Cardiac septum (tissue), 1 donor: Measurements from ENCODE around the gene SYNGR3. TPM values are rescaled to one million over a fixed set of nuclear protein-coding genes. Genes with fewer than 3 reads are reported as not detected.
A peak's percentile ranks its signal among the peaks of the same experiment; 100 is the strongest.
"Not testable (repeated sequence)": the region's sequence is repeated elsewhere in the genome, so short reads cannot be mapped to it uniquely, and the experiment has no call there.

Source experiments
- DNase-seq: peaks from one replicate; pipeline ENCODE4 v3.0.0-alpha.2; 2020; ENCODE audit warnings: low spot score
- intact Hi-C: fragments of 100-400 bp; cut with DNase I; formaldehyde crosslinking; loops from one replicate; pipeline ENCODE4 v1.14.0; 2022
- total RNA-seq: library from RNA; stranded (reverse); fragmentation: NEBNext Ultra II Directional; extraction: Animal tissue kit (Norgen Biotek cat#: 25700); gene quantifications from one replicate; pipeline ENCODE4 v1.2.1, GENCODE V29; 2021
- donor health status: DM: no; HTN: no; CAD: no.

The SYNGR3 gene
- total RNA-seq, 1 donor from 2014 or later: 1.8 TPM

- intact Hi-C loops, DNase-seq: not testable (repeated sequence)
Observed at GRCh38 chr16:1958143-1958491, 31.7 kb upstream of the SYNGR3 start.

- no peak for DNase-seq
- intact Hi-C loops: no loop called here
Observed at GRCh38 chr16:1958715-1959268, 31.0 kb upstream of the SYNGR3 start.

GRCh38 chr16:1959269-1960039, 30.3 kb upstream of the SYNGR3 start, which contains the start of gene NDUFB10:
TSS of gene NDUFB10 (plus strand) at chr16:1959538. CDS start at chr16:1959625, 87 bp downstream.
- DNase-seq: peak; percentile 97
- intact Hi-C loops: no loop called here

- intact Hi-C loops: no loop called here
- DNase-seq: no peak
Observed at GRCh38 chr16:1960665-1961630, 28.8 kb upstream of the SYNGR3 start.

GRCh38 chr16:1961651-1962067, 28.1 kb upstream of the SYNGR3 start:
- intact Hi-C loops: no loop called here
- no peak for DNase-seq

- intact Hi-C loops: not testable (repeated sequence)
Observed at GRCh38 chr16:1962161-1963153, 27.3 kb upstream of the SYNGR3 start.

GRCh38 chr16:1963806-1964505, 25.8 kb upstream of the SYNGR3 start:
- intact Hi-C loops: no loop called here
- no peak for DNase-seq

More at GRCh38 chr16:1962161-1963153, 27.3 kb upstream of the SYNGR3 start:
- not testable (repeated sequence) for DNase-seq

- intact Hi-C loops: no loop called here
- peak; percentile 100 for DNase-seq
Observed at GRCh38 chr16:1964506-1965395, 25.0 kb upstream of the SYNGR3 start, which contains the start of gene RPS2. TSS of gene RPS2 (minus strand) at chr16:1964826. CDS start at chr16:1964625, 201 bp downstream.

- DNase-seq: peak; percentile 71
Observed at GRCh38 chr16:1965396-1966001, 24.3 kb upstream of the SYNGR3 start.

GRCh38 chr16:1966460-1966859, 23.3 kb upstream of the SYNGR3 start, which contains the start of gene RNF151:
TSS of gene RNF151 (plus strand) at chr16:1966856. CDS start at chr16:1966882, 26 bp downstream.
- no peak for DNase-seq
- intact Hi-C loops: no loop called here

More at GRCh38 chr16:1965396-1966001, 24.3 kb upstream of the SYNGR3 start:
- intact Hi-C loops: no loop called here

- DNase-seq: no peak
- intact Hi-C loops: no loop called here
Observed at GRCh38 chr16:1968146-1968953, 21.4 kb upstream of the SYNGR3 start.

GRCh38 chr16:1971796-1972489, 17.8 kb upstream of the SYNGR3 start, which contains the start of gene TBL3:
TSS of gene TBL3 (plus strand) at chr16:1972053. CDS start at chr16:1972165, 112 bp downstream.
- peak; percentile 96 for DNase-seq
- intact Hi-C loops: no loop called here

GRCh38 chr16:1972490-1972877, 17.3 kb upstream of the SYNGR3 start:
- intact Hi-C loops: no loop called here
- no peak for DNase-seq

- no peak for DNase-seq
- intact Hi-C loops: no loop called here
Observed at GRCh38 chr16:1973461-1974156, 16.2 kb upstream of the SYNGR3 start.
